ENCODE data around the gene LPCAT1. TPM values are rescaled to one million over a fixed set of nuclear protein-coding genes. Genes with fewer than 3 reads are reported as not detected.

LPCAT1 gene
- total and polyA plus RNA-seq, 2 experiments from 2014 or later: 44.1 to 56.0 TPM

- Histone ChIP-seq H3K27ac (no peak overlapping the region), H3K4me3 (no peak overlapping the region), H3K9me2 (replicated peaks; ENCODE audit: insufficient read depth) (no peaks in the 10 kb centered on the region), H3K27me3 (peaks cover 47% of the 10 kb centered on the region), H3K9me3 (ENCODE audit: low read depth) (peaks cover 7% of the 10 kb centered on the region), H4K20me1 (ENCODE audit: insufficient read depth, poor library complexity, severe bottlenecking) (no peaks in the 10 kb centered on the region), H3K36me3 (replicated peaks; ENCODE audit: insufficient read depth, low read depth) (no peaks in the 10 kb centered on the region), H3K4me2 (no peak overlapping the region), H3K4me1 (ENCODE audit: insufficient read depth) (peaks cover 8% of the 10 kb centered on the region), H3K79me2 (no peaks in the 10 kb centered on the region), H2AFZ (no peak overlapping the region)
- no peak for DNase-seq (ENCODE audit: low spot score)
- TF ChIP-seq EZH2 (IDR thresholded peaks at IDR 0.05; ENCODE audit: borderline replicate concordance) (no peak), EZH2phosphoT487 (IDR thresholded peaks at IDR 0.05; ENCODE audit: low read depth, severe bottlenecking, unreplicated experiment) (no peak)
- TF ChIP-seq, protein P1, sequence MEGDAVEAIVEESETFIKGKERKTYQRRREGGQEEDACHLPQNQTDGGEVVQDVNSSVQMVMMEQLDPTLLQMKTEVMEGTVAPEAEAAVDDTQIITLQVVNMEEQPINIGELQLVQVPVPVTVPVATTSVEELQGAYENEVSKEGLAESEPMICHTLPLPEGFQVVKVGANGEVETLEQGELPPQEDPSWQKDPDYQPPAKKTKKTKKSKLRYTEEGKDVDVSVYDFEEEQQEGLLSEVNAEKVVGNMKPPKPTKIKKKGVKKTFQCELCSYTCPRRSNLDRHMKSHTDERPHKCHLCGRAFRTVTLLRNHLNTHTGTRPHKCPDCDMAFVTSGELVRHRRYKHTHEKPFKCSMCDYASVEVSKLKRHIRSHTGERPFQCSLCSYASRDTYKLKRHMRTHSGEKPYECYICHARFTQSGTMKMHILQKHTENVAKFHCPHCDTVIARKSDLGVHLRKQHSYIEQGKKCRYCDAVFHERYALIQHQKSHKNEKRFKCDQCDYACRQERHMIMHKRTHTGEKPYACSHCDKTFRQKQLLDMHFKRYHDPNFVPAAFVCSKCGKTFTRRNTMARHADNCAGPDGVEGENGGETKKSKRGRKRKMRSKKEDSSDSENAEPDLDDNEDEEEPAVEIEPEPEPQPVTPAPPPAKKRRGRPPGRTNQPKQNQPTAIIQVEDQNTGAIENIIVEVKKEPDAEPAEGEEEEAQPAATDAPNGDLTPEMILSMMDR (IDR thresholded peaks at IDR 0.05; ENCODE audit: poor library complexity): no peak
- 94% methylated on average over 12 of the region's 12 CpGs for WGBS (ENCODE audit: low lambda C conversion rate, missing lambda C conversion rate)
Measured at GRCh38 chr5:1449081-1449630, 74.6 kb downstream of the LPCAT1 start.

DNA sequence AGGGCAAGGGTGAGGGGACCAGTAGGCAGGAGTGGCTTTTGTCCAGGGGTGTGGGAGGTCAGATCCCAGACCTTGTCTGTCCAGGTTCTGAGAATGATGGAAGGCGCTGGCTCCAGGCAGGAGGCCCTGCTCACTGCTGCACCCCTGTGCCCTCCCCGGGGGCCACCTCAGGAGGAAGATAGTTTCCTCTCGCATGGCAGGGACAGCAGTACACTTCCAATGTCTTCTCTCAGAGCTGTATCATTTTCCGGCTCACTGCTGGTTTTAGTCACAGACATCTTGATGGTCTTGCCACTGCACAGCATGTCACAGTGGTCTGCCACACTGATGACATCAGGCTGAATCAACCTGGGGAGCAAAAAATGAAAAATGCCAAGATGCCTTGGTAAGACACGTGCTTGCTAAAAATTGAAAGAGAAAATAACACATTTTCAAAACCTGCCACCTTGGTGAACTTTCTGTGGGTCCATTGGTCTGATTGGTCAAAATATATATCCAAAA lies 75.2 kb downstream of the LPCAT1 start:
- no peak for DNase-seq (ENCODE audit: low spot score)
- H3K79me2 ChIP-seq: no peaks in the 10 kb centered on the region
- no peak overlapping the region for H3K4me2 ChIP-seq
- 81% methylated on average over 5 of the region's 5 CpGs for WGBS (ENCODE audit: low lambda C conversion rate, missing lambda C conversion rate)
- H3K9me3 ChIP-seq (ENCODE audit: low read depth): peaks cover 2% of the 10 kb centered on the region
- H3K4me3 ChIP-seq: no peak overlapping the region
- no peaks in the 10 kb centered on the region for H4K20me1 ChIP-seq (ENCODE audit: insufficient read depth, poor library complexity, severe bottlenecking)
- TF ChIP-seq, protein P1 (IDR thresholded peaks at IDR 0.05; ENCODE audit: poor library complexity): no peak
- TF ChIP-seq EZH2phosphoT487 (IDR thresholded peaks at IDR 0.05; ENCODE audit: low read depth, severe bottlenecking, unreplicated experiment) (no peak), EZH2 (IDR thresholded peaks at IDR 0.05; ENCODE audit: borderline replicate concordance) (no peak)
- no peaks in the 10 kb centered on the region for H3K36me3 ChIP-seq (replicated peaks; ENCODE audit: insufficient read depth, low read depth)
- H2AFZ ChIP-seq: no peak overlapping the region
- H3K27me3 ChIP-seq: peaks cover 53% of the 10 kb centered on the region
- H3K27ac ChIP-seq: no peak overlapping the region
- H3K4me1 ChIP-seq (ENCODE audit: insufficient read depth): peaks cover 8% of the 10 kb centered on the region
- H3K9me2 ChIP-seq (replicated peaks; ENCODE audit: insufficient read depth): no peaks in the 10 kb centered on the region

- H3K27ac ChIP-seq: no peak overlapping the region
- H3K27me3 ChIP-seq: peaks cover 61% of the 10 kb centered on the region
- H3K36me3 ChIP-seq (replicated peaks; ENCODE audit: insufficient read depth, low read depth): no peaks in the 10 kb centered on the region
- H2AFZ ChIP-seq: no peak overlapping the region
- WGBS (ENCODE audit: low lambda C conversion rate, missing lambda C conversion rate): 74% methylated on average over 16 of the region's 16 CpGs
- no peaks in the 10 kb centered on the region for H3K9me2 ChIP-seq (replicated peaks; ENCODE audit: insufficient read depth)
- TF ChIP-seq EZH2 (IDR thresholded peaks at IDR 0.05; ENCODE audit: borderline replicate concordance): no peak
- TF ChIP-seq EZH2phosphoT487 (IDR thresholded peaks at IDR 0.05; ENCODE audit: low read depth, severe bottlenecking, unreplicated experiment): no peak
- TF ChIP-seq, protein P1 (IDR thresholded peaks at IDR 0.05; ENCODE audit: poor library complexity): no peak
- no peaks in the 10 kb centered on the region for H4K20me1 ChIP-seq (ENCODE audit: insufficient read depth, poor library complexity, severe bottlenecking)
- no peak overlapping the region for H3K4me3 ChIP-seq
- peaks cover 8% of the 10 kb centered on the region for H3K4me1 ChIP-seq (ENCODE audit: insufficient read depth)
- no peaks in the 10 kb centered on the region for H3K9me3 ChIP-seq (ENCODE audit: low read depth)
- H3K79me2 ChIP-seq: no peaks in the 10 kb centered on the region
- no peak for DNase-seq (ENCODE audit: low spot score)
- H3K4me2 ChIP-seq: no peak overlapping the region
Measured at GRCh38 chr5:1447671-1448361, 75.9 kb downstream of the LPCAT1 start.
